ENCODE data around the gene CELF4.

Gene CELF4

DNA sequence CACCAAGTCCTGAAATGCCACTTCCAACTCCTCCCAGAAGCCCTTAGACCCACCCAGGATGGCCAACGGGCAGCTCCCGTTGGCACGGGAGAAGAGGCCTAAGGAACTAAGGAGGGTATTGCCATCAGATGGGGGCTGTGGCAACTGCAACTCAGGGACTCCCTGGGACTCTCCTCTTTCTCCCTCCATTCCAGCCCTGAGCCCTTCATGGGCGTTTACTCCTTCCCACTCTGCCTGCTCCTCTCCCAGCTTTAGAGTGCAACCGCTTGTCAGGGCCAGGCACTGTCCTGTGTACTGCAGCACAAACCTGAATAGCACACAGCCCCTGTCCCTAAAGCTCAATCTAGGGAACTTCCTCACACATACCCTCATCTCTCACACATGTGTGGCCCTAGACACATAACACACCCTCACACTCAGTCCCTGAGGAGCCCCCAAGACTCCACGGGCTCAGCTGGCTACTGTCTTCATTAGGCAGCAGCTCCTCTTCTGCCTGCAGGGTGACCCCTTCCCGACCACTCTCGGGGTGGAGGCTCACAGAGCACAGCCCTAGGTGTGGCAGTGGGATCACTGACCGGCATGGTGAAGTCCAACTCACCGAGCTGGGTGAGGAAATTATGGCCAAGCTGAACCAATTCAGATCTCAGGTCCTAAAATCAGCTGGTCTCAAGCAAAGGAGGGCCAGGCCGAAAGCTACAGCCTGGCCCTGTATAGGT lies 316.3 kb downstream of the CELF4 start:
- no peak for DNase-seq

DNA sequence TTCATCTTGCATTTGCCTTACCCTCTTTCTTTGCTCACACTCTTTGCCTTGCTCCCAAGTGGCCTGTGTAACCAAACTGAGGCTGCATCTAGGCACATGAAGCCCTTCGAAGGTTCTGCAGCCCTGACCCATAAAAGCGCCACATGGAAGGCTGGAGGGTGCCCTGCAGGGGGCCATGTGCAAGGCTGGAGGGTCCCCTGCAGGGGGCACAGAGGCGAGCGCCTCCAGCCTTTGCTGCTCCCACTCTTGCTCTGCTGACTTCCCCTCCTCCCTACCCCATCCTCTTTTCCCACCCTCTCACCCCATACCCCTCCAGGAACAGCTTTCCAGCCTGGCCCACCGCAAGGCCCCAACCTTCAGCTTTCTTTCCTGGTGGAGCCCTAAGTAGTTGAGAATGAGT lies 317.3 kb downstream of the CELF4 start:
- DNase-seq = no peak

DNA sequence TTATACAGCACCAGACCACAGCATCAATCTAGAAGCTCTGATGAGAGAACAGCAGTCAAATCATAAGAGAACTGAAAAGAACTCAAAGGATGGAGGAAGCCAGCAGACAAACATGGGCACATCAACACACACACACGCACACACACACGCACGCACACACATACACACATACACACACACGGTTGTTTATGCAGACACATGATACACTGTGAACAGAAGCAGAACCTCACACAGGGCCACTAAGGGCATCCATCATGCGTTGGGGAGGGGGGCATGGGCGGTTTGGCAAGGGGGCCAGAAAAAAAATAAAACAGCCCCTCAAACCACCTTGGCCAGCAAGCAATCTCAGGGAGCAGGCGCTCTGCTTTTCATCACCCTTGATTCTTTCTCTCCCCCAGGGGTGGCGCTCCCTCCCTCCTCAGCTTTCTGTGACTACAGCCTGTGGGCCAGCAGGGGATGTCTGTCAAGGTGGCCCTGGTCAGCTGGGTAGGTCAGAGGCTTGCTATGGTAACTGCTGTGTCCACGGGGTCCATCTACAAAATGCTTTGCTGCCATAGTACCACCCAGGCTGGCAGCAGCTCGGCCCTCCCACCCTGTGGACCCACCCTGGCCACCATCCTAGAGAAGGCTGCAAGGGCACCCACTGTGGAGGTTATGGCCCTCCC lies 318.0 kb downstream of the CELF4 start:
- DNase-seq = no peak

DNA sequence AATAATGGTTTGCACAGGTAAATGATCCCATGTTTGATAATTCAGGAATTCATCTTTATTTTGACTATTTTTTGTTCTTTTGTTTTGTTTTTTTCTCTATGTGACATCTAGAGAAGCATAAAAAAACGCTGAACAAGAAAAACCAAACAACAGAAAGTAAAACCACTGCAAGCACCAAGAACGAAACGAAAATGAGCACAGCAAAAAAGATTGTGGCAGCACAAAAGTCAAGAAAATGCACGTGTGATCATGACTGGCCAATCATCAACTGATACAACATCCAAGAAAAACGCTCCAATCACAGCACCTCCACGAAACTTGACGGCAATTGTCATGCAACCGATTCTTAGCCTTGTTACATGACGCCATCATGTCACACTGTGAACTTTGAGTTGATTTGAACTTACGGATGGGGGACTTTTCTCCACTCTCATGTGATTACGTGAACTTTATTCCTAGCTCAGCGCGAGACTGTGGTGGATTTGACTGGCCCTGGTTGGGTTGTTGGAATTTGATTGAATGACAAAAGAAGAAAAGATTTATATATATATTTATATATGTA lies 318.7 kb downstream of the CELF4 start:
- no peak for DNase-seq

DNA sequence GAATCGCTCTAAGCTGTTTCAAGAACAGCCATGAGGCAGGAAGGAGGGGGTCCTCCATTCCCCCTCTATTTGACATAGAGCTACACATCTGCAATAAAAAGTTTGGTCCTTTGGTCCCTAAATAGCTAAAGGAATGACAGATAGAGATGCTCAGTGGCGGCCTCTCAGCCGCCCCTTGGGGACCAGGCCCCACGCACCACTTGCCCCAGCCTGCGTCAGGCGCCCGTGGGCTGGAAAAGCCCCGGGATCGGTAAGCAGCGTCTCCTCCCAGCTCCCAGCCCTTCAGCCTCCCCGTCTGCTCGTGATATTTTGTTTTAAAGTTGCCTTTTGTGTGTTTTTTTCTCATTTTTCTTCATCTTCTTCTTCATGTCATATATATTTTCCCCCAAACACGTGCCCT lies 321.0 kb downstream of the CELF4 start:
- DNase-seq = no peak

DNA sequence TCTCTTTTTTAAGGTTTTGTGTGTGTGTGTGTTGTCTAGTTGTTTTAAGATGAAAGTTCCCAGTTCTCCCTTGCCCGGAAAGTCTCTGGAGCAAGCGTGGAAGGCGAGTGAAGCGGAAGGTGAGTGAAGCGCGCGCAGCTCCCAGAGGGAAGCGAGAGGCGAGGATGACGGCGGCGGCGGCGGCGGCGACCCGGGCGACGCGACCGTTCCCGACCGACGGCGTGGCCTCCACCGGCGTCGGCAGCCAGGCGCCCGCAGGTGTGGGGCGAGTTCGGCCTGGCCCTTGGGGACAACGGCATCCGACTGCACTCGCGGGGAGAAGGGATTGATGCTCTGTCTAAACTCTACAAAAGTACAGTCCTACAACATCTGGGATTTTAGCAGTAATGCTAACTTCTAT lies 321.9 kb downstream of the CELF4 start:
- no peak for DNase-seq

DNA sequence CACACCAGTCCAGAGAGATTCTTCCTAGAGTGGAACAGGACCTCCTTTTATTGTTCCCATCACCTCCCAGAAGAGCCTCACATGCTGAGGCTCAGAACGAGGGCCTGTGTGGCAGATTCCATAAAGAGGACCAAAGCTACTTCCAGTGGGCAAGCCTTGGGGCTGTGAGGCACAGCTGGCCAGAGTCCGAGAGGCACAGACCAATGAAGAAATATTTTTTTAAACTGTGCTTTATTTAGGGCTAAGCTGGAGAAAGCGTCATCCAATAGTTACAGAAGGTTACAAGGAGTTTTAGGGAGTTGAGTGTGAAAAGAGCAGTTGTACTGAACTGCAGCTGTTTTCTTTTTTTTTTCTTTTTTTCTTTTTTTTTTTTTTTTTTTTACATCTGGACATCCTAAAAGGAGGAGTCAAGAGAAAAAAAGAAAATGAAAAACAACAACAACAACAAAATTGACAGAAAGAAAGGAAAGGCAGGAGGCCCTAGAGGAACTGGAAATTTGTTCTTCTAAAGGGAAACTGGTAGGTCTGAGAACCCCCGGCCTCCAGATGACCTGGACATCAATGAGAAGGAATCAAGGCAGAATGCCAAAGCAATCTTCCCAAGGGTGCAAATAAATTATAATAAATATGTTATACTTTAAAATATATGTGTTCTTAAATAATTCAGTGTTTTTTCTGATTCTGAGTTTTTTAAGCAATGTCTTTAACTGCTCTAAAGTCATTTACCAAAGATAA lies 322.6 kb downstream of the CELF4 start:
- DNase-seq = no peak

DNA sequence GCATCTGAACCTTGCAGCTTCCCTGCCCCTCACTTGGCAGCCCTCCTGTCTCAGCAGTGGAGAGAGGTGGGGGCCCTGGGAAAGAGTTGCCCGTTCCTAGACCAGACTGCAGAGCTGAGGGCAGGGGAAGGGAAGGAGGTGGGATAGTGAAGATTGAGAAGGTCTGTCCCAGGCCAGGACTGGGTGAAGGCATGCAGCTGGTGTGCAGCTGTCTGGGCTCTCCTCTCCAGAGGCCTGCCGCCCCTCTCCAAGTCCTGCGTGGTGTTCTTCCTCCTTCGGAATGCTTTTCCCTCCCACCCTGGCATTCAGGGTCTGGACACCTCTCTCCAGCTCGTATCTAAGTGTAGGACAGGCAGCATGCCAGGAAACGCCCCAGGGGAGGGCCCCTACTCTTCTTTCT lies 323.5 kb downstream of the CELF4 start:
- DNase-seq = no peak

DNA sequence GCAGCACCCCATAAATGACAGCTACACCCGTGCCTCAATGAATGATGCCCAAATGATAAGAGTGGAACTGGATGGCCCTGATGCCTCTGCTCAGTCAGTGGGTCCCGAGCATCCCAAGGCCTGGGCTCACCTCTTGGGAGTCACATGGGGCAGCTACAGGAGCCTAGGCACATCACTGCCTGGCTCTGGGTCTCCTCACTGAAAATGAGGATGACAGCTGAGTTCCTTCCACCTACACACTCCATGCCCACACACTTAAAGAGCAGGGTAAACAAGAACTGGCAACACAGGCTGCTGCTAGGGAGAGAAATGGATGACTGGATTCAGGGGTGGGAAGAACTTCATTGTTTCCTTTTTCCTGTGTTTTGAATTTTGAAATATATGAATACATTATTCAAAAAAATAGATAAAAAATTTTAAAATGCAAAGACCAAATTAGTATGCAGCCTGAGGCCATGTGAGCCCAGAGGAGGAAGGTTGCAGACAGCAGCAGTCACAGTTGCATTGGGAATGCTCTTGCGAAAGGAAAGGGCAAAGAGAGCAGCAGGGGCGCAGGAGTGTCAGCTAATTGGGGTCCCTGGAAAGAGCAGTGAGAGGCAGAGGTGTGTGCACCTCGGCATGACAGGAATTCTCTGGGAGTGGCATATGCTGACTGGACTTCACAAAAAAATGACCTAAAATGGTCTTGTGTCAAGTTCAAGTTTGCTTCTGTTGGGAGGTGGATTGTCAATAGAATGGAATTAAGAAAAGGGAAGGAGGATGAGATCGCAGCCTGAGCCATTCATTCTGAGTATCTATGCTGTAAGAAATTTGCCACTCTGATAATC lies 327.1 kb downstream of the CELF4 start:
- DNase-seq = no peak

DNA sequence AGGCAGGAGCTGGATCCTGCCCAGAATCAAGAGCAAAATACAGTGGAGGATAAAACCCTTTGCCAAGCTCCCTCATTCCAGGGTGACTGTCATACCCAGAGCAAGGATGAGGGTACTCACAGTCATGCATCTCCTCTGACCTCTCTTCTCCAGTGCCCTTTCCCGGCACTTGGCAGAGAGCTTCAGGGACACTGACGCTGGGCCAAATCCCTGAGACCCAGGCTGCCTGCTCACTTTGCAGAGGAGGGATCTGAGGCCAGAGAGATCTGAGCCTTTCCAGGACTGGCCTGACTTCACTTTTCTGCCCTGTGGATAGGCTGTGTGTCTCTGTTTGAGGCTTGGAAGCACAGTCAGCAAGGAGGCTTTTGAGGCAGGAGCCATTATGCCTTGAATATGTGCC lies 330.0 kb downstream of the CELF4 start:
- DNase-seq = no peak

DNA sequence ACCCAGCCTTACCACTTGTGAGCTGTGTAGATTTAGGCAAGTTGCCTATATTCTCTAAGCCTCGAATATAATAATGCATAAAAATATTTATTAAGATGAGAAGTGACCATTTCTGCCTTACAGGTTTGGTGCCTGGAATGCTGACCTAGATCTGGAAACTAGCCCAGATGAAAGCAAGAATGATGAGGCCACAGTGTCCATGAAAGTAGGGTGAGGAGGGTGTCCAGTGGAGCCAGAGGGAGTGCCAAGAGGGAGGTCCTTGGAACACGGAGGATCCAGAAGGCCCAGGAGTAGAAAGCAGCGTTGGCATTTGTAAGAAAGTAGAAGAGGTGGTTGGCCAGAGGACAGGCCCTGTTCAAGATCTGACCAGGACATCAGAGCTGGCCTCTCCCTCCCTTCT lies 334.3 kb downstream of the CELF4 start:
- no peak for DNase-seq

DNA sequence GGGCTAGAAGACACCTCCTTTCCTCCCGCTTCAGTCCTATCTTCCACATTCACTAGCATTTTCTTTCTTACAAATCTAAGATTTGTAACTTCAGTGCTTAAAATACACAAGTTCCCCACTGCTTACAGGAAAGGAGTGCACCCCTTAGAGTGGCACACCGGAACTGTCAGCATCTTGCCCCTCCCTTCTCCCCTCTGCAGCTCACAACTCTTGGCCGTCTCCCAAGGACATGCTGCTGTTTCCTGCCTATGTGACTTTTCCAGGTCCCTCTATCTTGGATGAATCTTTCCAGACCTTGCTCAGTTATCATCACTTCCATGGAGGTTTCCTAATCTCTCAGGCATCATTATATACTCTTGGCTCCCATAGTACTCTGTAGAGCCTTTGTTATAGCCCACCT lies 334.8 kb downstream of the CELF4 start:
- DNase-seq = no peak

DNA sequence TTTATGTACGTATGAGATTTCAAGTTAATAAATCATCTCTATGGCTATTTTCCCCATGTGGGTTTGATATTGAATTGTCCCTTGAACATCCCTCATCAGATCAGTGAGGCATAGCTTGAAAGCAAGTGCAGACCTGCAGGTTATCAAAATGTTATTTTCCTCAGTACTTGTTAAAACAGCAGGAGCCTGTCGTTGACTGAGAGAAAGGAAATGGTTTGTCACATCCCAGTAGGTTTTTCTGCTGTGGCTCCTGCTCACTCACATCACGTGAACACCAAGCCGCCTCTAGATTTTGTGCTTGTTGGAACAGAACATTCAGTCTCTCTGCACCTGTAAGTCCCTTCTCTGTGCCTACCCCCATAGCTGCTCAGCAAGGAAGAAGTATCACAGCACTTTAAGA lies 340.3 kb downstream of the CELF4 start:
- no peak for DNase-seq

DNA sequence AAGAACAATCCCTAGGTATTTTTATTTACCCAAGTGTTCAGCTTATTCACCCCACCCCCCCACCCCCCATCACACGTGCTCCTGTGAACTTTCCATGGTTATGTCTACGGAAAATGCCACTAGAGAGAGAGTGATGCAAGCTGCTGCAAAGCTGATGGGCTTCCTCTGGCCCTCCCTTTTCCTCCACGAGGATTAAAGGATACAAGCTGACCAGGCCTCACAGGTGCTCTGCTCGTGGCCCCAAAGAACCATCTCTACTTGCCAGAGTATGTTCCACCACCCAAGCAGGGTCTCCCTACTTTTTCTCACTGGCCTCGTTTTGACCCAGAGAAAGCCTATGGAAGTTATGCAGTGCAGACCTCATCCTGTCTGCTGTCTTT lies 342.6 kb downstream of the CELF4 start:
- no peak for DNase-seq

DNA sequence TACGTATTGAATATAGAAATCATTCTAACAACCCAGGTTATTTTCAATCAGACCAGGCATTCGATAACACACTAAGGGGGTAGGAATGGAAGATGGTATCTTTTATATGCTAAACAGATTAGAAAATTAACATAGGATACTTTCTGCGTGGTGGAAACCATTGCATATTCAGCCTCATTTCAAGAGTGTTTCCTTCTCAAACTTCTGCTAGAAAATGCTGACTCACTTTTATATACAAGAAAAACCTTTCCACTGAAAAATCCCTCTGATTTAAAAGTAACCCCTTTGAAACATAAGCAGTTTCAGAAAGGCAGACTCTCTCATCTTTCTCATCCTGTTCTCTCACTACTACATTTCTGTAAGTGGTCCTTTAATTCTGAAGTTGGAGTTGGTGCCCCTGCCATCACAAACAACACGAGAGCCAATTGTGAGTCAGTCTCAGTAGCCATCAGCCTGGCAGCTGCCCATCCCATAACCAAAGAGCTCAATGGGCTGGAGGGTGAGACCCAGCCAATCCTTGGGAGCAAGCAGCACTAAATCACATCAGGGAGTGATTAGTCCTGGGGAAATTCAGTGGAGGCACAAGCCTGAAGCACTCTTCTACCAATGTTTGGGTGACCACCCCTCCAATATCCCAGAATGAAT lies 343.1 kb downstream of the CELF4 start:
- no peak for DNase-seq

DNA sequence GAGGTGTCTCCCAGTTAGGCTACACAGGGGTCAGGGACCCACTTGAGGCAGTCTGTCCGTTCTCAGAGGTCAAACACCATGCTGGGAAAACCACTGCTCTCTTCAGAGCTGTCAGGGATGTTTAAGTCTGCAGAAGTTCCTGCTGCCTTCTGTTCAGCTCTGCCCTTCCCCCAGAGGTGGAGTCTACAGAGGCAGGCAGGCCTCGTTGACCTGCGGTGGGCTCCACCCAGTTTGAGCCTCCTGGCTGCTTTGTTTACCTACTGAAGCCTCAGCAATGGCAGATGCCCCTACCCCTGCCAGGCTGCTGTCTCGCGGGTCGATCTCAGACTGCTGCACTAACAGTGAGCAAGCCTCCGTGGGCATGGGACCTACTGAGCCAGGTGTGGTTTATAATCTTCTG lies 346.3 kb downstream of the CELF4 start:
- DNase-seq = no peak

DNA sequence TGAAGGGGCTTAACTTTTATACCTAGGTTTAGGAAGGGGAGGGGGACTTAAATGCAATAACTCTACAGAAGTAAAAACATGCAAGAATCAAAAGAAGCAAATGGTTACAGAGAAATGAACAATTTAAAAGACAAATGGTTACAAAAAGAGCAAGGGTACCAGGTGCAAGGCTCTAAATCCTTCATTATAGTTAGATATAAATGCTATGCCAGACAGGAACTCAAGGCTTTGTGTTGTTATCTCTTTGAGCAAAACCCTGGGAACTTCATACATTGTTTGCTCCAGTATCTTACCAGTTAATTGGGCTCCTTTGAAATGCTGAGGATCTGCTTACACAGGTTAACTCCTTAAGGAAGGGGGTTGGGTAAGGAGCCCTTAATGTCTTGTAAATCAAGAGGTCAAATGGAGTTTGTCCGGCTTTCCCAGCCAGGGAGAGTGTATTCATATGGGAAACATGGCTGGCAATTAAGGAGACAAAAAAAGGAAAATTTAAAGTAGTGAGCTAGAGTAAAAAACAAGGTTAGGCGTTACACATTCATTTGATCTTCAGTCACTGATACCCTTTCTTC lies 347.5 kb downstream of the CELF4 start:
- no peak for DNase-seq

DNA sequence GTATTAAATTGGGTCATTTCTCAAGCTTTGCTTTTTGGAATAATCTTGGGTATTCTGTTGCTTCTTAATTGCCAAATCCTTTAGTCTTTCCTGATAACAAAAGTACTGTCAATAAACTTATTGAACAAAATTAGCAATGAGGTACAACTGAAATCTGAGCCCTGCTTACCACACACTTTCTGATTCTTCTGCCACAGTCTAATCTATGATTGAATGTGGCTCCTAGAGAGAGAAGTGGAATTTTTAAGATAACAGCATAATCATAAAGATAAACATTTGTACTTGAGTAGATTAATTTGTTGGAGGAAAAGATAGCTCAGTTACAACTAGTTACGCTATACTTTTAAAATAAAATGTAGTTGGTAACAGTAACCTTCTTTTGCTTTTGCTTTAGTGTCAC lies 354.8 kb downstream of the CELF4 start:
- no peak for DNase-seq

DNA sequence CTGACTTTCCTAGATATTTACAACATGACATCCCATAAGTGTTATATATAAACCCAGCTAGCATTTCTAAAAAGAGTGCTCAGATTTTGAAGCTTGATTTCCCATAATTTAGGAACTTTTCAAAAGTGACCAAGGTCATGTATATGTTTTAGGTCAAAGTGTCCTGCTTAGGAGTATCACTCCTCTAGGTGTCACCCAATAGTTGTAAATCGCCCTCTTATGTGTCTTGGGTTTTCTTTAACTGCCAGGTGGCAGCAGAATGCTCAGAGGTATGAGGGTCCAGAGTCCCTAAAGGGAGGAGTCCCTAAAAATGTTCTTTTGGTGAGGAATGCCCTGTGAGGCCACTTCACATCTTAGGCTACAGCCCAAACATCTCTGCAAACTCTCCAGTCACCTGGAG lies 358.3 kb downstream of the CELF4 start:
- no peak for DNase-seq

DNA sequence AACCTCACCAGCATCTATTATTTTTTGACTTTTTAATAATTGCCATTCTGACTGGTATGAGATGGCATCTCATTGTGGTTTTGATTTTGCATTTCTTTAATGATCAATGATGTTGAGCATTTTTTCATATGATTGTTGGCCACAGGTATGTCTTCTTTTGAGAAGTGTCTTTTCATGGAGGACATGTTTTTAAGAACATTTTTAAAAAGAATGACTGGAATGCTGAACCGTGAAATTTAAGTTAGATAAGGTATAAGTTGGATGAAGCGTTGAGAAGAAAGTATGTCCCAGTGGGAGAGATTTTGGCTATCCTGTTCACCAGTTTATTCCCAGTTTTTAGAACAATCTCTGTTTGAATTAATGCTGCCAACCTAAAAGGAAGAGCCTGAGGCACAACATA lies 365.9 kb downstream of the CELF4 start:
- DNase-seq = no peak

All from NCI-H446 treated with DMSO at 0.1 percent for 48 hours (cell line).